ENCODE results near the gene CD300C.
"Not testable (repeated sequence)": the region's sequence is repeated elsewhere in the genome, so short reads cannot be mapped to it uniquely, and the experiment has no call there.

CD300C gene

GRCh38 chr17:74522381-74523105, 23.4 kb downstream of the CD300C start:
- no peak for DNase-seq (ENCODE audit: low read depth)
- H3K4me3 ChIP-seq (ENCODE audit: control insufficient read depth, low read depth, low read length): no peak overlapping the region
- TF ChIP-seq CTCF (IDR thresholded peaks at IDR 0.05; ENCODE audit: control insufficient read depth, insufficient read depth, low read depth, low read length, missing control alignments): no peak

- no peak for DNase-seq (ENCODE audit: low read depth)
- TF ChIP-seq CTCF (IDR thresholded peaks at IDR 0.05; ENCODE audit: control insufficient read depth, insufficient read depth, low read depth, low read length, missing control alignments): no peak
- no peak overlapping the region for H3K4me3 ChIP-seq (ENCODE audit: control insufficient read depth, low read depth, low read length)
These were observed 24.2 kb downstream of the CD300C start for GRCh38 chr17:74521701-74522201.

GRCh38 chr17:74520790-74521480, 25.0 kb downstream of the CD300C start:
- DNase-seq (ENCODE audit: low read depth): no peak
- TF ChIP-seq CTCF (IDR thresholded peaks at IDR 0.05; ENCODE audit: control insufficient read depth, insufficient read depth, low read depth, low read length, missing control alignments): no peak
- H3K4me3 ChIP-seq (ENCODE audit: control insufficient read depth, low read depth, low read length): no peak overlapping the region

- DNase-seq (ENCODE audit: low read depth): no peak
- H3K4me3 ChIP-seq (ENCODE audit: control insufficient read depth, low read depth, low read length): no peak overlapping the region
- TF ChIP-seq CTCF (IDR thresholded peaks at IDR 0.05; ENCODE audit: control insufficient read depth, insufficient read depth, low read depth, low read length, missing control alignments): no peak
These were observed 25.9 kb downstream of the CD300C start for GRCh38 chr17:74520016-74520434.

- DNase-seq (ENCODE audit: low read depth); H3K4me3 ChIP-seq (ENCODE audit: control insufficient read depth, low read depth, low read length): not testable (repeated sequence)
These were observed 27.4 kb downstream of the CD300C start for GRCh38 chr17:74518413-74518981.

- TF ChIP-seq CTCF (IDR thresholded peaks at IDR 0.05; ENCODE audit: control insufficient read depth, insufficient read depth, low read depth, low read length, missing control alignments): no peak
- no peak for DNase-seq (ENCODE audit: low read depth)
- no peak overlapping the region for H3K4me3 ChIP-seq (ENCODE audit: control insufficient read depth, low read depth, low read length)
These were observed 29.2 kb downstream of the CD300C start for GRCh38 chr17:74516561-74517328.
